Measurements from ENCODE around the gene SND1.

SND1 gene

GRCh38 chr7:127876393-127876792, 224.4 kb downstream of the SND1 start:
- DNase-seq, result no peak

- DNase-seq, result no peak
These were observed 226.0 kb downstream of the SND1 start for GRCh38 chr7:127877951-127878350.

- no peak for DNase-seq
These were observed 226.8 kb downstream of the SND1 start for GRCh38 chr7:127878791-127879190.

GRCh38 chr7:127879436-127879835, 227.4 kb downstream of the SND1 start:
- DNase-seq, result no peak

- DNase-seq, result no peak
These were observed 227.9 kb downstream of the SND1 start for GRCh38 chr7:127879942-127880341.

GRCh38 chr7:127880454-127880853, 228.5 kb downstream of the SND1 start:
- no peak for DNase-seq

- DNase-seq, result no peak
These were observed 229.6 kb downstream of the SND1 start for GRCh38 chr7:127881564-127881963.

GRCh38 chr7:127882313-127882920, 230.4 kb downstream of the SND1 start:
- DNase-seq, result no peak

GRCh38 chr7:127884066-127884559, 232.1 kb downstream of the SND1 start:
- DNase-seq, result no peak

GRCh38 chr7:127885222-127885772, 233.3 kb downstream of the SND1 start:
- DNase-seq, result no peak

- DNase-seq, result no peak
These were observed 233.8 kb downstream of the SND1 start for GRCh38 chr7:127885843-127886242.

GRCh38 chr7:127886248-127886647, 234.3 kb downstream of the SND1 start:
- no peak for DNase-seq

- no peak for DNase-seq
These were observed 235.1 kb downstream of the SND1 start for GRCh38 chr7:127887096-127887495.

- no peak for DNase-seq
These were observed 235.6 kb downstream of the SND1 start for GRCh38 chr7:127887631-127888030.

- no peak for DNase-seq
These were observed 236.4 kb downstream of the SND1 start for GRCh38 chr7:127888411-127888810.

- DNase-seq, result no peak
These were observed 236.8 kb downstream of the SND1 start for GRCh38 chr7:127888825-127889224.

GRCh38 chr7:127889677-127890076, 237.7 kb downstream of the SND1 start:
- DNase-seq, result no peak

- no peak for DNase-seq
These were observed 238.7 kb downstream of the SND1 start for GRCh38 chr7:127890726-127891125.

GRCh38 chr7:127891144-127891543, 239.2 kb downstream of the SND1 start:
- no peak for DNase-seq

- DNase-seq, result no peak
These were observed 240.0 kb downstream of the SND1 start for GRCh38 chr7:127891854-127892438.

GRCh38 chr7:127892488-127893314, 240.7 kb downstream of the SND1 start:
- no peak for DNase-seq

GRCh38 chr7:127893547-127893946, 241.6 kb downstream of the SND1 start:
- DNase-seq, result no peak

GRCh38 chr7:127894588-127894987, 242.6 kb downstream of the SND1 start:
- no peak for DNase-seq

- no peak for DNase-seq
These were observed 243.4 kb downstream of the SND1 start for GRCh38 chr7:127895360-127895759.

All from activated CD8-positive, alpha-beta memory T cell treated with anti-CD3 and anti-CD28 coated beads, Interleukin-2, amount 50 U/mL, for 4 hours (primary cell).